GM19397 (cell line): ENCODE results near the gene TRIO.
A peak's percentile ranks its signal among the peaks of the same experiment; 100 is the strongest.
"Not testable (repeated sequence)": the region's sequence is repeated elsewhere in the genome, so short reads cannot be mapped to it uniquely, and the experiment has no call there.

Experiments used
- ATAC-seq: cut with Tn5 transposase; IDR thresholded peaks from one replicate; pipeline ENCODE4 v1.9.1; 2021; ENCODE audit warnings: mild to moderate bottlenecking, moderate library complexity; ENCODE audit not compliant: unreplicated experiment

Gene TRIO

GRCh38 chr5:14204785-14205321, 61.7 kb downstream of the TRIO start:
- ATAC-seq = no peak

DNA sequence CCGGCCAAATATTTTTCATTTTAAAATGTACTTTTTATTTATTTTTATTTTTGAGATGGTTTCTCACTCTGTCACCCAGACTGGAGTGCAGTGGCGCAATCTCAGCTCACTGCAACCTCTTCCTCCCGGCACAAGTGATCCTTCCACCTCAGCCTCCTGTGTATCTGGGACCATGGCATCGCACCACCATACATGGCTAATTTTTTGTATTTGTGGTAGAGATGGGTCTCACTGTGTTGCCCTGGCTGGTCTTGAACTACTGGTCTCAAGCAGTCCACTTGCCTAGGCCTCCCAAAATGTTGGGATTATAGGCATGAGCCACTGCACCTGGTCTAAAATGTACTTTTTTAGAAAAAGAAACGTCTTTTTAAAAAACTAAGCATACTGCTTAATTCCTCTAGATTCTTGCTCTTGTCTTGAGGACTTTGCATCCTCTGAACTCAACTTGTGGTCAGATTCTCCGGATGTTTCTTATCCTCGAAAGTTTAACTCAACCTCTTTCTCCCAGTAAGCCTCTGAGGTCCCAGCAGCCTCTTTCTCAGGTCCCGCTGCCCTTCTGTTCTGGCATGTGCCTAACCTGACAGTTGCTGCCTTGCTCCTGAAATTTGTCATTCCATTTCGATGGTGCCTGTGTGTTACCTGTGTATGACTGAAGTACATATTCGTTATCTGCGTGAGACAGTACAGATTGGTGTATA, 63.0 kb downstream of the TRIO start:
- no peak for ATAC-seq

DNA sequence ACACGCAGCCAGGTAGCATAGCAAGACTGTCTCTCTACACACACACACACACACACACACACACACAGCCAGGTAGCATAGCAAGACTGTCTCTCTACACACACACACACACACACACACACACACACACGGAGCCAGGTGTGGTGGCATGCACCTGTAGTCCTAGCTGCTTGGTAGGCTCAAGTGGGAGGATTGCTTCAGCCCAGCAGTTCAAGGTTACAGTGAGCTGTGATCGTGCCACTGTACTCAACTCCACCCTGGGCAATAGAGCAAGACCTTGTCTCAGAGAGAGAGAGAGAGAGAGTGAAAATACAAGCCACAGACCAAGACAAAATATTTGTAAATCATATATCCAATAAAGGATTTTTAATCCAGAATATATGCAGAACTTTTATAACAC, 64.3 kb downstream of the TRIO start:
- not testable (repeated sequence) for ATAC-seq

DNA sequence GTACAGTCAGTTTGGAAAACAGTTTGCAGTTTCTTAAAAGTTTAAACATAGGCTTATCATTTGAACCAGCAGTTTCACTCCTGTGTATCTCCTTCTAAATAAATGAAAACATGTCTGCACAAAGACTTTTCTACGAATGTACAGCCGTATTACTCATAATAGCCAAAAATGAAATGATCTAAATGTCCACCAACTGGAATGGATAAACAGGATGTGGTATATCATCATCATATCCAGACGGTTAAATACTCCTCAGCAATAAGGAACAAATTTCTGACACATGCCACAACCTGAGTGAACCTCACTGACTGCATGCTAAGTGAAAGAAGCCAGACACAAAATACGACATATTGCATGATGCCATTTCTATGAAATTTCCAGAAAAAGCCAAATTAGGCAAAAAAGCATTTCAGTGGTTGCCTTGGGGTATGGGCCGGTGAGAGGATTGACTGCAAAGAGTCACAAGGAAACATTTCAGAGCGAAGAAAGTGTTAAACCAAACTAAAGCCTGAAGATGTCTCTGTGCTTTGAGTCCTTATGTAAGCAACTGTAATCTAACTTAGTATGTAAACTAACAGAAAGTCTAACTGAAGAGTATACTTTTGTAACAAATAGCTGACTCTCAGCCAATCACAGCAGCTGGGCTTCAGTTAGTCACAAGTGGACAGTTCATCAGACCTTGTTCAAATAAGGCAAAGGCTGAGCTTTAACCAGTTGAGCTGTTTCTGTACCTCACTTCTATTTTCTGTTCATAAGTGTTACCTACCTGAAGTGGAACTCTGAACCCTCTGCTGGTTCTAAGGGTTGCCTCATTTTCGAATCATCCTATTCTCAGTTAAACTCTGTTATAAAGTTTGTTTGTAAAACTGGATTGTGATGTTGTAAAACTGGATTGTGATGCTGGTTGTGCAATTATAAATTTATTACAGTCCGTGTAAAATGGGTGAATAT, 65.2 kb downstream of the TRIO start:
- ATAC-seq = peak; percentile 55

GRCh38 chr5:14209222-14209822, 66.2 kb downstream of the TRIO start:
- no peak for ATAC-seq

DNA sequence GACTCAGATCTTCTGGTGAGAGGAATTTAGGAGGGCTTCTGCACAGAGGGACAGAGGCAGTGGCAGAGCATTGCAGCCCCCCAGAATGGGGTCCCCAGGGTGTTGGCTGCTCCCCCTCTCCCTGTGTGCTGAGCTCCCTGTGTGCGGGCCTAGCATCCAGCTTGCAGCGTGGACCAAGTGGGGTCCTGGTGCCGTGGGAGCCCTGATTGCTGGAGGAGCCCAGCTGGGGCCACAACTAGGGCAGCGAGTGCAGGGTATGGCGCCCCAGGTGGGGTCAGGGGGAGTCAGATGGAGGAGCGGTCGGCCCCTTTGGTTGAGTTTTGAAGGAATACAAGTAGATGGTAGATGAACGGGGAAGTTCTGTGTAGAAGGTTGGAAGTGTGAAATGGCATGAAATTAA, 66.7 kb downstream of the TRIO start:
- ATAC-seq = no peak

- no peak for ATAC-seq
Measured at GRCh38 chr5:14210729-14211128, 67.6 kb downstream of the TRIO start.

GRCh38 chr5:14211818-14212803, 69.0 kb downstream of the TRIO start:
- ATAC-seq = peak; percentile 37

DNA sequence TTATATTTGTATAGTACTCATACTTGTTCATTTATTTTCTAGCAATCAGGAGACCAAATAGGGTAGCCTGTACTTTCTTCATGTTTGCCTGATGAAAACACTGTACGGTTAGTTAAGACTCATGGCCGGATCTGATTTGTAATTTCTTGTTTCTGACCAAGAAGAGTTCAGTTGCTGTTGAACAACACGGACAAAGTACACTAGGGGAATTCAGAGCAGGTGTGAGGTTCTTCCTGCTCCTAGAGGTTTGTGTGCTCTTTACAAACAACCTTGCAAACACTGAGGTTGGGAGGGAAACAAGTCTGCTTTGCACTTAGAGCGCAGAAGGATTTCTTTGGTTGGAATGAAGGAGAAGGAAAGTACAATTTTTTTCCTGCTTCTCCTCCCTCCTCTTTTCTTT, 69.7 kb downstream of the TRIO start:
- ATAC-seq = peak; percentile 31

DNA sequence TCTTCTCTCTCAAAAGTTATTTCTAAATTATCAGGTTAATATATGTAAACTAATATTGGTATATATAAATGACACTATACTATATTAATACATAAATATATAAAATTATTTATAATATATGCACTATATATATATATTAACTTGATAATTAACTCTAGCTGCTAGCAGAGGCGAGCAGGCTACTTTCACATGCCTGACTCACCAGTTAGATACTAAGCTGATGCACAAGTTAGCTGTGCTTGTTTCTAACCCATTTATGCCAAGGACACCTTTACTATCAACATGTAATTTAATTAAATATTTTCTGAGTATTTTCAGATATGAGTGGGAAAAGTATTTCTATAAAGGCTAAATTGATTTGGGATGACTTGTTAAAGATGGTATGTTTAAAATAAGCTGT, 70.1 kb downstream of the TRIO start:
- no peak for ATAC-seq

DNA sequence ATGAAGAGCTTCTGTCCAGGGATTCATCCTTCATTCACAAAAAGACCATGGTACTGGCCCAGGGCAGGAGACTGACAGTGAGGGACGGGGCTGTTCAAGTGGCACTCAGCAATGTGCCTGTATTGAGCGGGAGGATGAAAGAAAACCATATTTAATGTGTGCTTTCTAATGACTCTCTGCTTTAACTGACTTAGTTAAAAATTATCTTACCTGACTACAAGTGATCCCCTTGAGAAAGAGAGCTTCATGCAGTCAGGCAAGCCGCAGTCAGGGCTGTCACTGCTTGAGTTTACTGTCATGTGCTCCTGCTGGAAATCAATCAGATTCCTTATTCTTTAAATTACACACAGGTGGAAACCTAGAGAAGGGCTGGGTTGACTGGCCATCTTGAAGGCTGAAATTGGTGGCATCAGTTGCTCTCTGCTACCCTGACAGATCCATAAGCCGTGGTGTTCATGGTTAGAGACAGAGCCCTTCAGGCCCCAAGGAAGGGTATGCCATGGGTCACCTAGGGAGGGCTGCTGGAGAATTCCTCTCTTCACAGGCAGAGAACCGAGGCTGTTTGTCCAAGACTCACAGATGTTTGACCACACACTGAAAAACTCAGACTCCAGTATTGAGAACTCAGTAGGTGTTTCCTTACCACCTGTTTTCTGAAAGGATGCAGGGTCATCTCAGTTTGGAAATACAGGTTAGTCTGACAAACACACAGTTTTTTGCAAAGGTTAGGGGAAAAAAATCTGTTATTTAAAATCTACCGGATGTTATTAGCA, 70.9 kb downstream of the TRIO start:
- peak; percentile 35 for ATAC-seq

DNA sequence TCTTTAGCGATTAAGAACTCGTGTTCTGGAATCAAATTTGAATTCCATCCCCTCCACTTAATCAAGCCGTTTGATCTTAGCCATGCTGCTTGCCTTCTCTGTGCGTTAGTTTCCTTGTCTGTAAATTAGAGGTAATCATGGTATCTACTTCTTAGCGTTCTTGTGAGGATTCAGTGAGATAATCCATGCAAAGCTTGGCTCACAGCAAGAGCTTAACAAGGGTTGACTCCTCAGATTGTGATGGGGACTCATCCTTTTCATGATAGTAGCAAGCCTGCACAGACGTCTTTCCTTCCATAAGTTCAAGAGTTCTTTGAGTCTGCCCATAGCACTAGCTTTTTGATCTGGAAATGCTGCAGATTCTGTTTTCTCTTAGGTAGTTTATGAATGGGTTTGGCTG, 72.8 kb downstream of the TRIO start:
- ATAC-seq = no peak

DNA sequence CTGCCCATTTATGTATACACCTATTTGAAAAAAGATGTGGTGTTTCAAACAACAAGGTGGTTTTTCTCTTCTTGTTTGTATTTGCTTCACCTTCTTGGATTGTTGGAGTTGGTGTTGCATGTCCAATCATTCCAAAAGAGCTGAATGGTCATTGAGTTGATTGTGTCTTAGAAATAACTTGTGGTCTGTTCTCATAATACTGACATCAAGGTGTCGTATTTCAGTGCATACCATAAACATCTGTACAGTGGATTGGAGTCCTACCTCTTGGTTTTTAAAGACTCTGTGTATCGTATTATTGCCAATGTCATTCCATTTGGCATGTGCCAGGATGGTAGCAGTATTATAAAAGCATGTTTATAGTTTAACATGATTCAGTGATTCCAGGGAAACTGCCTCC, 73.2 kb downstream of the TRIO start:
- no peak for ATAC-seq

- ATAC-seq = no peak
Measured at GRCh38 chr5:14216902-14217301, 73.8 kb downstream of the TRIO start.

GRCh38 chr5:14217587-14217986, 74.4 kb downstream of the TRIO start:
- no peak for ATAC-seq

DNA sequence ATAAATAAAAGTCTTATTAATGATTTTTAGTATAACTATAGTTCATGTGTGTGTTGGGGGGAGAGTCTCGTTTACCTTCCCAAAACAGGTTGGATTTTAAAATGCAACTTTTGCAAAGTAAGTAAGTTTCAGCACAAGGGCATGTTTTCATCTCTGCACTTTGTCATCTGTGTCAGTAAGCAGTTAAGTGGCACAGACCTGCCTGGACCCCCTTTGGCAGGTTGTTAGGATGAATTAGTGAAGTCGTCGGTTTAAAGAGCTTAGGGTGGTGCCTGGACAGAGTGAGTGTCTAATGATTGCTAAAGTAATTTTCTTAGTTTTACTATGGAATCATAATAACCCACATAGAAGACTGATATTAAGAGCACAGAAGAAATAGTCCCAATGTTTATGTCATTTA, 74.9 kb downstream of the TRIO start:
- ATAC-seq = no peak

DNA sequence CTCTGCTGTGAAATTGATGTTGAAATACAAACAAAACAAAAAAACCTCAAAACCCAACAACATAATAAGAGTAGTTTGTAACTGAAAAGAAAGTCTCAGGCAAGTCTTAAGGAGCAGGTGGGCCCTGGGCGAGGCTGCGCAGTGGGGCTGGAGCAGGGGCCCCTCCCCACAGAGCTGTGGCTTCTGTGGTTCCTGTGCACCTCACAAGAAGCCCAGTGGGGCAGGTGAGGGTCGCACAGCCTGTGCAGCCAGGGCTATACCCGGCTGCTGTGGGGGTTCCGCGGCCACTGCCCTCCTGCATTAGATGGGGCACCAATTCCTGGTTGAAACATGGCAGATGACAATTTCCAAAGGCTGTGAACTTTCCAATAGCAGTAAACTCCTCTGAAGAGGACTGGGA, 75.3 kb downstream of the TRIO start:
- no peak for ATAC-seq

DNA sequence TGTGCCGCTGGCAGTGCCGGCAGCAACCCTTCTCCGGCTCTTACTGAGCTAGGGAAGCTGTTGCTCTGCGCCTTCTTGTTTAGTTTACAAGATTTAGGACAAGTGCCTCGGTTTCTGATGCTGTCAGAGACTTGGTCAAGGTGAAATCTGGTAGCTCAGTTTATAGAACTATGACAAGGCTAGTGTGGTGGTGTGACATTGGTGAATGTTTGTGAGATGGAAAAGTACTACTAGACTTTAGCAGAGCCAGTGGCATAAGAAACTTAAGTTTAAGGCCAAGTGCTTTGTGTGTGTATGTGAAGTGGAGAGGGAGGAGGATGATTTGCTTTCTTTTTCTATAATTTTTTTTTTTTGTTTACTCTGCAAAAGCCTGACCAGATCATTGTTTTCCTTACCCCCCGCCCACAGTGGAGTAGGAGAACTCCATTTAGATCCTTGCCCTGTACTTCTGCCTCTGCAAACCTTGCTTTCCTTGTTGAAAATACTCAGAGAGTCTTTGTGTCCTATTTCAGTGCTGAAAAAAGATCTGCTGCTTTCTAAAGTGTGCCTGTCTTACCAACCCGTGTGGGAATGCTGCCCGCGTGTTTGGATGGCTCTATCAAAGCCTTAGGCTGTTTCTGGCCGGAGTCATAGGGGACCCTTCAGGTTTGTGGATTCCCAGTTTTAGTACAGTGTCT, 75.9 kb downstream of the TRIO start:
- no peak for ATAC-seq
